ENCODE data around the gene NECAB3.

NECAB3 gene

DNA sequence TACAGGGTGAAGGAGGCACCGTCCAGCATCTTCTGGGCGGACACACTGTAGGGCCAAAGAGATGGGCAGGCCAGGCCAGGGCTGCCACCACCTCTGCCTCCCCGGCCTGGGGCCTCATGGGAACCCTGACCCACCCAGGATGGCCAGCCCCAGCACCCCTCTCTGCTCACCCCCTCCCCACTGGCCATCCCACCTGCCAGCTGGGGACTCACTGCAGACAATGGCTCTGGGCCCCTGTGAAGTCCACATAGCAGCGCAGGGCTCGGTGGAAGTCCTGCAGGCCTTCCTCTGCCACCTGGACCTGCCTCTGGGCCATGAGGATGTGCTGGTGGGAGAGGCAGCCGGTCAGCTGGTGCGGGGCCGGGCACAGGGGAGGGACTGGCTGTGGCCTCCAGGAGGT, 15.7 kb downstream of the NECAB3 start:
- TF ChIP-seq TAF1 (IDR thresholded peaks at IDR 0.05; ENCODE audit: low read depth) = no peak

DNA sequence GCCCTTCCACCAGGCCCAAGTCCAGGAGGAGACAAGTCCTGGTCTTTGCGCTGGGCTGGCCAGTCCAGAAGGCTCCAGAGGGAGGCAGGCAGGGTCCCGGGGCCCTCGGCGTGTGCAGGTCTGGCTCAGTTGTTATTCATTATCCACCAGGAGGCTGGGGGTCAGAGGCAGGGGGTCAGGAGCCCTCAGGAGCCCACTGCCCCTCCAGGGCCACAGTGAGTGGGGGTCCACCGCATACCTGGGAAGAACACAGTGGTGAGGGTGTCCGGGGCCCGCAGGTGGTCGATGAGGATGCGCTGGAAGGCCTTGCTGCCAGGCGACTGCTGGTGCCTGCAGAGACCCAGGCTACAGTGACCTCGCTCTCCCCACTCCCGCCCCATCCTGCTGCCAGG, 16.5 kb downstream of the NECAB3 start:
- TF ChIP-seq TCF12 (IDR thresholded peaks at IDR 0.05; ENCODE audit: low read depth) (no peak), CREB1 (IDR thresholded peaks at IDR 0.05; ENCODE audit: low read depth) (no peak), TAF1 (IDR thresholded peaks at IDR 0.05; ENCODE audit: low read depth) (no peak), EGR1 (IDR thresholded peaks at IDR 0.05) (no peak), NFIC (IDR thresholded peaks at IDR 0.05) (no peak), FOXM1 (IDR thresholded peaks at IDR 0.05; ENCODE audit: borderline replicate concordance, low read depth) (no peak), TEAD4 (IDR thresholded peaks at IDR 0.05) (no peak), YY1 (IDR thresholded peaks at IDR 0.05; ENCODE audit: low read depth) (no peak), CEBPB (IDR thresholded peaks at IDR 0.05) (no peak), EP300 (IDR thresholded peaks at IDR 0.05; ENCODE audit: borderline replicate concordance) (no peak), ZBTB7A (IDR thresholded peaks at IDR 0.05; ENCODE audit: low read depth) (no peak), RAD21 (IDR thresholded peaks at IDR 0.05; ENCODE audit: low read depth) (no peak)
- TF ChIP-seq, protein P1, sequence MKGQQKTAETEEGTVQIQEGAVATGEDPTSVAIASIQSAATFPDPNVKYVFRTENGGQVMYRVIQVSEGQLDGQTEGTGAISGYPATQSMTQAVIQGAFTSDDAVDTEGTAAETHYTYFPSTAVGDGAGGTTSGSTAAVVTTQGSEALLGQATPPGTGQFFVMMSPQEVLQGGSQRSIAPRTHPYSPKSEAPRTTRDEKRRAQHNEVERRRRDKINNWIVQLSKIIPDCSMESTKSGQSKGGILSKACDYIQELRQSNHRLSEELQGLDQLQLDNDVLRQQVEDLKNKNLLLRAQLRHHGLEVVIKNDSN (IDR thresholded peaks at IDR 0.05) = no peak
- TF ChIP-seq, protein P2, sequence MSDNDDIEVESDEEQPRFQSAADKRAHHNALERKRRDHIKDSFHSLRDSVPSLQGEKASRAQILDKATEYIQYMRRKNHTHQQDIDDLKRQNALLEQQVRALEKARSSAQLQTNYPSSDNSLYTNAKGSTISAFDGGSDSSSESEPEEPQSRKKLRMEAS (IDR thresholded peaks at IDR 0.05) = no peak
- TF ChIP-seq, protein P3, sequence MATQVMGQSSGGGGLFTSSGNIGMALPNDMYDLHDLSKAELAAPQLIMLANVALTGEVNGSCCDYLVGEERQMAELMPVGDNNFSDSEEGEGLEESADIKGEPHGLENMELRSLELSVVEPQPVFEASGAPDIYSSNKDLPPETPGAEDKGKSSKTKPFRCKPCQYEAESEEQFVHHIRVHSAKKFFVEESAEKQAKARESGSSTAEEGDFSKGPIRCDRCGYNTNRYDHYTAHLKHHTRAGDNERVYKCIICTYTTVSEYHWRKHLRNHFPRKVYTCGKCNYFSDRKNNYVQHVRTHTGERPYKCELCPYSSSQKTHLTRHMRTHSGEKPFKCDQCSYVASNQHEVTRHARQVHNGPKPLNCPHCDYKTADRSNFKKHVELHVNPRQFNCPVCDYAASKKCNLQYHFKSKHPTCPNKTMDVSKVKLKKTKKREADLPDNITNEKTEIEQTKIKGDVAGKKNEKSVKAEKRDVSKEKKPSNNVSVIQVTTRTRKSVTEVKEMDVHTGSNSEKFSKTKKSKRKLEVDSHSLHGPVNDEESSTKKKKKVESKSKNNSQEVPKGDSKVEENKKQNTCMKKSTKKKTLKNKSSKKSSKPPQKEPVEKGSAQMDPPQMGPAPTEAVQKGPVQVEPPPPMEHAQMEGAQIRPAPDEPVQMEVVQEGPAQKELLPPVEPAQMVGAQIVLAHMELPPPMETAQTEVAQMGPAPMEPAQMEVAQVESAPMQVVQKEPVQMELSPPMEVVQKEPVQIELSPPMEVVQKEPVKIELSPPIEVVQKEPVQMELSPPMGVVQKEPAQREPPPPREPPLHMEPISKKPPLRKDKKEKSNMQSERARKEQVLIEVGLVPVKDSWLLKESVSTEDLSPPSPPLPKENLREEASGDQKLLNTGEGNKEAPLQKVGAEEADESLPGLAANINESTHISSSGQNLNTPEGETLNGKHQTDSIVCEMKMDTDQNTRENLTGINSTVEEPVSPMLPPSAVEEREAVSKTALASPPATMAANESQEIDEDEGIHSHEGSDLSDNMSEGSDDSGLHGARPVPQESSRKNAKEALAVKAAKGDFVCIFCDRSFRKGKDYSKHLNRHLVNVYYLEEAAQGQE (IDR thresholded peaks at IDR 0.05; ENCODE audit: low read depth) = no peak

DNA sequence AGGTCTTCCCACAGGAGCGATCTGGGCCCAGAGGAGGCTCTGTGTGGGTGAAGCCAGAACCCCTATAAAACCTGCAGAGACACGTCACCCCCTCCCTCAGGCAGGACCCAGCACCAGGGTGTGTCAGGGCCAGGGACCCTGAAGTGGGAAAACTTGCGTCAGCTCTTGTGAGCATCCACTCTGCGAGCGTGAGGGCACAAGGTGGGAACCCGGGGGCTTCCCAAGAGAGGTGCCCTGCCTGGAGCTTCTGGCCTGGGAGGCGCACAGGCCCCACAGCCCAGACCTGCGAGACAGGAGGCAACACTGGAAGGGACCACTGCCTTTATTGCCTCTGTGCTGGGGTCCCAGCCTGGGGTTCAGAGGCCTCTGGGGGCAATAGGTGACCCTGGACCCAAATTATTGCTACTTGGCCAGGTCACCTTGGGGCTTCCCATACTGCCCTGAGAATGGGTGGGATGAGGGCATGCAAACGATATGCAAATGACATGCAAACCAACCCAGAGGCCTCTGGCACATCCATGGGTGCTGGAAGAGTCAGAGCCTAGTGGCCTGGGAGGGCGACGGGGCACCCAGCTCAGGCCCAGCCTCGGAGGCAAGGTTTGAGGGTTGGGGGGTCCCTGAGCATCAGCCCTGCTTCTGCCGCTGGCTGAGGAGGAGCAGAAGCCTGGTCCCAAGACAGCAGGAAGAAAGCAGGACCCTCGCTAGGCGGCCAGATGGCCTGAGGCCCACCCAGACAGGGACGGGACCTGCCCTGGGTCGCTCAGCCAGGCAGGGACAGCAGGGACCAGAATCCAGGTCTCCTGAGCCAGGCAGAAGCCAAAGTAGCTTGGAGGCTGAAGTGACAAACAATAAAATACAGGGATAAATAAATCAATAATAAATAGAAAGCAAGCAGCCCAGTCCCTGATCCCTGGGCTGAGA, 17.2 kb downstream of the NECAB3 start:
- no peak for TF ChIP-seq CREB1 (IDR thresholded peaks at IDR 0.05; ENCODE audit: low read depth)
- TF ChIP-seq TEAD4 (IDR thresholded peaks at IDR 0.05) = no peak
- no peak for TF ChIP-seq CEBPB (IDR thresholded peaks at IDR 0.05)
- TF ChIP-seq EP300 (IDR thresholded peaks at IDR 0.05; ENCODE audit: borderline replicate concordance) = no peak
- no peak for TF ChIP-seq RAD21 (IDR thresholded peaks at IDR 0.05; ENCODE audit: low read depth)
- TF ChIP-seq EGR1 (IDR thresholded peaks at IDR 0.05) = no peak
- TF ChIP-seq NFIC (IDR thresholded peaks at IDR 0.05) = no peak
- TF ChIP-seq, protein P3 (IDR thresholded peaks at IDR 0.05; ENCODE audit: low read depth) = no peak
- TF ChIP-seq TCF12 (IDR thresholded peaks at IDR 0.05; ENCODE audit: low read depth) = no peak

DNA sequence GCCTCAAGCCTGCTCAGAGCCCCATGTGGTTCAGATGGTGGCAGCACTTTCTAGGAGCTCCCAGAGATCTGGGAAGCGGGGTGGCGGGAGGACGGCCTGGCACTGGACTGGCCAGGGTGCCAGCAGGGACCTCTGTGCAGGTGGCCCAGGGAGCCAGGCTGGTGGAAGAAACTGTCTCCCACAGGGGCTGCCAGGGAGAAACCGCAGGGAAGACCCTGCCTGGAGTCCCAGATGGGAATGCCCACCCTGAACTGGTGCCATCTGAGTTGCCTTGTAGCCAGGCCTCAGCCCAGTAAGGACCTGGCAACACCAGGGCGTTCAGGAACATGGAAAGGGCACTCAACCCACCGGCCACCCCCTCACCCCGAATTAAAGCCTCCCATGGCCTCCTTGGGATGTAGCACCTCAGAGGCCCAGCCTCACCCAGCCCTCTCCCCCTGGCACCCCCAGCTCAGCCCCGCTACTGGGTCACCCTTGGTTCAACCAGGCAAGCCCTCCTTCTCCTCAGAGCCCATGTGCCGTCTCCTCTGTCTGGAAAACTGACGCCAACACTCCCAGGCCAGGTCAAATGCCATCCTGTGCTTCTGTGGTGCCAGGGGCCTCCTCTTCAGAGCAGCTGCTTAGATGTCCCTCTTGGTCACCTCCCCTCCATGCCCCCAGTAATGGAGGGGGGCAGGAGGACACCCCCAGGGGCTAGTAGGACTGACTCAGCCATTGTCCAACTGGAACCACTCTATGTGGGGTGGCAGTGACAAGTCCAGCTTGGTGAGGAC, 18.0 kb downstream of the NECAB3 start:
- TF ChIP-seq RAD21 (IDR thresholded peaks at IDR 0.05; ENCODE audit: low read depth) (no peak), EP300 (IDR thresholded peaks at IDR 0.05; ENCODE audit: borderline replicate concordance) (no peak), EGR1 (IDR thresholded peaks at IDR 0.05) (no peak), CEBPB (IDR thresholded peaks at IDR 0.05) (no peak), FOXM1 (IDR thresholded peaks at IDR 0.05; ENCODE audit: borderline replicate concordance, low read depth) (no peak), TAF1 (IDR thresholded peaks at IDR 0.05; ENCODE audit: low read depth) (no peak), ZBTB7A (IDR thresholded peaks at IDR 0.05; ENCODE audit: low read depth) (no peak)
- TF ChIP-seq, protein P2 (IDR thresholded peaks at IDR 0.05) = no peak
- TF ChIP-seq, protein P1 (IDR thresholded peaks at IDR 0.05) = no peak

DNA sequence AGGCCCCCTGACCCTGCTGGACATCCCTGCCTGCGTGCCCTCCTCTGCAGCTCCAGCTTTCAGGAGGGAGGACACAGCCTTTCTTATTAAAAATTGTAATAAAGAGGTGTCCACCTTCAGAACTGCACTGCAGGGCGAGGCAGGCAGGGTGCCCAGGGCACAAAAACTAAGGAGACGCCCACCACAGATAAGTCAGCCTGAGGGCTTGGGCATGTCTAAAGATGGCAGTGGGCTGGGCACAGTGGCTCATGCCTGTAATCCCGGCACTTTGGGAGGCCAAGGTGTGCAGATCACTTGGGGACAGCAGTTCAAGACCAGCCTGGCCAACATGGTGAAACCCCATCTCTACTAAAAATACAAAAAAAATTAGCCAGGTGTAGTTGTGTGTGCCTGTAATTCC, 19.1 kb downstream of the NECAB3 start:
- TF ChIP-seq RAD21 (IDR thresholded peaks at IDR 0.05; ENCODE audit: low read depth) = no peak
- no peak for TF ChIP-seq CEBPB (IDR thresholded peaks at IDR 0.05)
- no peak for TF ChIP-seq YY1 (IDR thresholded peaks at IDR 0.05; ENCODE audit: low read depth)
- TF ChIP-seq, protein P2 (IDR thresholded peaks at IDR 0.05) = no peak
- TF ChIP-seq, protein P1 (IDR thresholded peaks at IDR 0.05) = no peak
- no peak for TF ChIP-seq CREB1 (IDR thresholded peaks at IDR 0.05; ENCODE audit: low read depth)
- no peak for TF ChIP-seq TAF1 (IDR thresholded peaks at IDR 0.05; ENCODE audit: low read depth)
- no peak for TF ChIP-seq TCF12 (IDR thresholded peaks at IDR 0.05; ENCODE audit: low read depth)
- TF ChIP-seq FOXM1 (IDR thresholded peaks at IDR 0.05; ENCODE audit: borderline replicate concordance, low read depth) = no peak

Data from Ishikawa (cell line).